Activated naive CD4-positive, alpha-beta T cell treated with anti-CD3 and anti-CD28 coated beads, Interleukin-2, amount 50 U/mL, for 16 hours (primary cell): ENCODE measurements around the gene HEXD.
A peak's percentile ranks its signal among the peaks of the same experiment; 100 is the strongest.

Experiments
- DNase-seq: peaks from one replicate; pipeline ENCODE4 v3.0.0-alpha.2; 2020

HEXD gene

DNA sequence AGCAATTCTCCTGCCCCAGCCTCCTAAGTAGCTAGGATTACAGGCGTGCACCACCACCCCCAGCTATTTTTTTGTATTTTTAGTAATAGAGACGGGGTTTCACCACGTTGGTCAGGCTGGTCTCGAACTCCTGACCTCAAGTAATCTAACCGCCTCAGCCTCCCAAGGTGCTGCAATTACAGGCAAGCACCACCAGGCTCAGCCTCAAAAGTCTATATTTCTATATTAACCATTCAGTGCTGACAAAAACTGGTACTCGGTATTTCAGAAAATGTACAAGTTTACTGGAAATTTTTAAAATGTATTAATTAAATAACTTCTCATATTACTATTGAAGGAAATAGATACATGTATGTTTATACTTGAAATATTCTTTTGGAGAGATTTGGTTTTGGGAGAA is 1.4 kb upstream of the HEXD start:
- no peak for DNase-seq

DNA sequence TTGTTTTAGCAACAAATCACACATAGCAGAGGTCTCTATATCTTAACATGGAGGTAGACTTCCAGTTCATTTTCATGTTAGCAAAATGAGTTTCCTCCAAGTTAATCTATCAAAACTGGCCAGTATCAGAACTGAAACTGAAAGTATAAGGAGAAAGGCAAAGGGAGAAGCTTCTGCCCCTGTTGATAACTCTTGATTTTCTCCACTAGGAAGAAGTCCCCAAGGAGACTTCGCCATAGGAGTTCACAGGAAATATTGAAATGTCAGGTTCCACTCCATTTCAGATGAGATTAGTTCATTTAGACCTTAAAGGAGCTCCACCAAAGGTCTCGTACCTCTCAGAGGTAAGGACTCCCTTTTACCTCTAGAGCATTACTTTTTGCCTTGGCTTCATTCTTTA is 1.4 kb downstream of the HEXD start:
- no peak for DNase-seq

DNA sequence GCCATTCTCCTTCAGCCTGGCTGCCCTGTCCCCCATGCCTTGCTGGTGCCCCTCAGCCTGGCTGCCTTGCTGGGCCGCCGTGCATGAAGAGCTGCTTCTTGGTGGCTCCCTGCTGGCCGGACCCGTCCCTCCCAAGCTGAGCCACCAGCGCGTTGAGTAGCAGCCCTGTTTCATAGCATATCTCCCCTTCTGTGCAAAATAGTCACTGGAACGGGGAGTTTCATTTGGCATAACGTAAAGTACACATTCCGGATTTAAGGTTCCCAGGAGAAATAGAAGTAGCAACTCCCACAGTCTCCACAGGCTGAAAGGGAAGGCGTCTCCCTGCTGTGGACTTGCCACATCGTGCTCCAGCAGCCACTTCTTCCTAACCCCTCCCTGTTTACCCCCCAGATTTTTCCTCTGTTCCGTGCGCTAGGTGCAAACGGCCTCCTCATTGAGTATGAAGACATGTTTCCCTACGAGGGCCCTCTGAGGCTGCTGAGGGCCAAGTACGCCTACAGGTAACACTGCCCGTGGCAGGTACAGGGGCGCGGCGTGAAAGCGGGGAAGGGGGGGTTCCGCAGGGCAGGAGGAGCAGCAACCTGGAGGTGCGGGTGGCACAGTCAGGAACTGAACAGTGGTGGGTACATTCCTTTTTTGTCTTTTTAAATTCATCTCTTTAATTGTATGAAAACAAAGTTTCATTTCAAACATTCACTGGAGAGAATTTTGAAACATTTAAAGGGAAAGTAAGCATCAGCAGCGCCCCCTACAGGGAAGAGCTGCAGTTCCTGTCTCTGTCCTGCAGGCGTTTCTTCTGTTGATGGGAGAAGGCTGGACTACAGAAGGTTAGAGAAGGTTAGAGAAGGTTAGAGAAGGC is 6.1 kb downstream of the HEXD start:
- peak; percentile 61 for DNase-seq

DNA sequence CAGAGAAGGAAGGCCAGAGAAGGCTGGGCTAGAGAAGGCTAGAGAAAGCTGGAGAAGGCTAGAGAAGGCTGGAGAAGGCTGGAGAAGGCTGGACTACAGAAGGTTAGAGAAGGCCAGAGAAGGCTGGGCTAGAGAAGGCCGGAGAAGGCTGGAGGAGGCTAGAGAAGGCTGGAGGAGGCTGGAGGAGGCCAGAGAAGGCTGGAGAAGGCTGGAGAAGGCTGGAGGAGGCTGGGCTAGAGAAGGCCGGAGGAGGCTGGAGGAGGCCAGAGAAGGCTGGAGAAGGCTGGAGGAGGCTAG is 6.7 kb downstream of the HEXD start:
- DNase-seq, result no peak

DNA sequence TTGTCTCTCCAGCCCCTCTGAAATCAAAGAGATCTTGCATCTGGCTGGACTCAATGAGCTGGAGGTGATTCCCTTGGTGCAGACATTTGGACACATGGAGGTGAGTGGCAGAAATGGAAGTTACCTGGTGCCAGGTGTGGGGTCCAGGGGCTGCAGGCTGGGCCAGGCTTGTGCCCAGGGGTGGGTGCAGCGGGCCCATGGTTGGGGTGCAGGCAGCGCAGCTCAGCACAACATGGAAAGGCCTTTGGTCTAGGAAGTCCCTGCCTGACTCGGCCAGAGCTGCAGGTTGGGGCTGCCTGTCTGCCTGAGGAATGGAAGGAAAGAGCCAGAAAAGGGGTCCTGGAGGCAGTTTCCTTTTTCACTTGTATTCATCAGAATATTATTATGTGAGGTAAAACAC is 10.4 kb downstream of the HEXD start:
- no peak for DNase-seq

DNA sequence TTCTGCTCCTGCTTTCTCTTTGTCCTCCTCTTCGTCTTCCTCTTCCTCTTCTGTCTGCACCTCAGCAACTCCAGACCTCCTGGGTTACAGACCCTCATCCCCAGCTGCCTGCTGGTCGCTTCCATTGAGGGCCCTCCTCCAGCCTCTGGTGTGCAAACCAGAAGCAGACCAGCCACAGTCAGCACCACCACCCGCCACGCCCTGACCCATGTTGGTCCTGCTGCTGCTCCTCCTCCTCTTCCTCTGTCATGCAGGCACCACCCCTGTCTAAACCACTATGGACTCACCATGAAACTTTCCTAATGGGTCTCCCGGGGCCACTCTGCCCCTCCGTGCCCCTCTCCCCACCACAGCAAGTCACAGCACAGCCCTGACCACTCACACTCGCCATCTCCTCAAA is 11.7 kb downstream of the HEXD start:
- DNase-seq, result no peak

DNA sequence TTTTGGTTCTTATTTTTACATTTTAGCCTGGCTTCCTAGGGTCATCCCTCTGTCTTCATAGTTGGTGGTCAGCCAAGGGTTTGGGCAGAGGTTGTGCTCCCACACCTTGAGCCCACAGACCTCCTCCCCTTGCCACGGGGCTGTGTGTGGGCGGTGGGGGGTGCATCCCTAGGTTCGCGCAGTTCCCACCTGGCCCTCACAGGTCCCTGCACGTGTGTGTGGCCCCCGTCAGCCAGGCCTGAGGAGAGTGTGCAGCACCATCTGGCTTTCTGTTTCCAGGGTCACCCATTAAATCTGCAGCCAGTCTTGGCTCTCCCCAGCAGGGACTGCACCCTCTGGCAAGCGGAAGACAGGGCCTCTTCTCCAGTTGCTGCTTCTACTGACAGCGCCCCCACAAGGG is 13.9 kb downstream of the HEXD start:
- no peak for DNase-seq

DNA sequence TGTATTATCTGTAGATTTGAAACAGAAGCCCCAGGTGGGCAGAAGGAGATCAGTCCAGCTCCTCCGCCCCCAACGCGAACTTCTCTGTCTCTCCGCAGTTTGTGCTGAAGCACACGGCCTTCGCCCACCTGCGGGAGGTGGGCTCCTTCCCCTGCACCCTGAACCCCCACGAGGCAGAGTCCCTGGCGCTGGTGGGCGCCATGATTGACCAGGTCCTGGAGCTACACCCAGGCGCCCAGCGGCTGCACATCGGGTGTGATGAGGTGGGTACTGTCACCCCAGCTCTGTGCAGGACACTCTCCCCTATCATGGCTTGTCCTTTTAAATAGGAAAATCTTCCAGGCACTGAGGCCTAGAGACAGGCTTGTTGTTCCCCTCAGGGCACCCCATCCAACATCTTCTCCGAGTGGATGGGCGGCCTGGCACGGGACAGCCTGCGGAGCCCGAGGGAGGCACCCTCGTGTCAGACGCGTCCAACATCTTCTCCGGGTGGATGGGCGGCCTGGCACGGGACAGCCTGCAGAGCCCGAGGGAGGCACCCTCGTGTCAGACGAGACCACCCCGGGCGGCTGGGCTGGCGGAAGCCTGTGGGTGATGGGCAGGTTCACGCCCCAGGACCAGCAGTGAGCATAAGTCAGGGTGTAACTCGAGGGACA is 15.5 kb downstream of the HEXD start:
- no peak for DNase-seq

DNA sequence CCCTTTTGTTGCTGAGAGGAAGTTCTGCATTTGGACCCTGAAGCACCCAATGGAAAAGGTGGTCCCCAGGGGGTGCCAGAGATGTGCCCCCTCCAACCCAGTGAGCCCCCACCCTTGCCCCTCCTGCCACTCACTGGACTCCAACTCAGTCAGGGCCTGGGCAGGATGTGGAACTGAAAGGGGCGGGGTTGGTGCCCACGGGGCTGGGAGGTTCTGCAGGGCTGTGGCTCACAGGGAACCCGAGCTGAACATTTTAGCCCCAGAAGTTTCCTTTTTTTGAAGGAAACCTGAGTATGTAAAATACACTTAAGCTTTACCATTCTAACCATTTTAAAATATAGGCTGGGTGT is 16.0 kb downstream of the HEXD start:
- no peak for DNase-seq

DNA sequence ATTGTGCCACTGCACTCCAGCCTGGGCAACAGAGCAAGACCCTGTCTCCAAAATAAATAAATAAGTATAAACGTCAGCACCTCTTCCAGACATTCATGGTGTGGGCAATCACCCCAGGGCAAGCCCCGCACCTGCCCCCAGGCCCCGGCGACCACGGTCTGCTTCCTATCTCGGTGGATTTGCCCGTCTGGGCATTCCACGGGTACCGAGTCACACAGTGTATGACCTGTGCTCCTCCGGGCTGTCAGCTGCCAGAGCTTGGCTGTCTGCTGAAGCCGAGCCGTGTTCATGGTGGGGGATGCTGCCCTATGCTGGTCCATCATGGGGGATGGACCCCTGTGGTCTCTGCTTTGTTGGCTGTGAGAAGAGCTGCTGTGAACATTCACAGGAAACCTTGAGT is 17.0 kb downstream of the HEXD start:
- no peak for DNase-seq

DNA sequence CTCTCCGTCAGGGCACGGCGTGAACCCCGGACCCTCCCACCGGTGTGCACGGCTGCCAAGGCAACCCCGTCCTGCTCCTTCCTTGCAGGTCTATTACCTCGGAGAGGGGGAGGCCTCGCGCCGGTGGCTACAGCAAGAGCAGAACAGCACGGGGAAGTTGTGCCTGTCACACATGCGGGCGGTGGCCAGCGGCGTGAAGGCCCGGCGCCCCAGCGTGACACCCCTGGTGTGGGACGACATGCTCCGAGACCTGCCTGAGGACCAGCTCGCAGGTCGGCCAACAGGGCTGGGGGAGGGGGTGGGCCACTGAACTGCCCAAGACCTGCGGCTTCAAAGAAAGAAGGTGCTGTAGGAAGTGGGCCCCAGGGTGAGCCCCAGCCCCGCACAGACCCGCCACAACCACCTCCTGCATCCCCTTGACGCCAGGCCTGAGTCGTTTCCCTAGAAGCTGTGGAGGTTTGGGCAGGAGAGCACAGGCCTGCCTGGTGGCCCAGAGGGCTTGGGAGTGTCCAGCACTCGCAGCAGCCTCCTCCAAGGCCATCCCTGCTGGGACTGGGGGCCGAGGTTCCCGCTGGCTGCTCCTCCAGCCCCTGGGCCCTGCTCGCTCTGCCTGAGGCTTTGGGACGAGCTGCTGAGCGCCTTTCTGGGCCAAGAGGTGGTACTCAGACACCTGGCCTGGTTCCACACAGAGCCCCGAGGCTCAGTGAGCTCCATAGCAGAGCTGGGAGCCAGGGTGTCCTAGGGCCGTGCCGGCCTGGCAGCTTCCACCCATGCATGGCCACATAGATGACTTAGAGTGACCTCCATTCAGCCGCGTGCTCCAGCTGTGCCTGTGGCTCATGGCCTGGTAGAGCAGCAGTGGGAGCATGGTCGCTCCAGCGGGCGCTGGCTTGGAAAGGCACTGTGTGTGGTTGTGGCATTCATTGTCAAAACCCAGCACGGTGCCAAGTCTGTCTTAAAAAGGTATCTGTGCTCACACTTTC is 17.7 kb downstream of the HEXD start:
- no peak for DNase-seq

DNA sequence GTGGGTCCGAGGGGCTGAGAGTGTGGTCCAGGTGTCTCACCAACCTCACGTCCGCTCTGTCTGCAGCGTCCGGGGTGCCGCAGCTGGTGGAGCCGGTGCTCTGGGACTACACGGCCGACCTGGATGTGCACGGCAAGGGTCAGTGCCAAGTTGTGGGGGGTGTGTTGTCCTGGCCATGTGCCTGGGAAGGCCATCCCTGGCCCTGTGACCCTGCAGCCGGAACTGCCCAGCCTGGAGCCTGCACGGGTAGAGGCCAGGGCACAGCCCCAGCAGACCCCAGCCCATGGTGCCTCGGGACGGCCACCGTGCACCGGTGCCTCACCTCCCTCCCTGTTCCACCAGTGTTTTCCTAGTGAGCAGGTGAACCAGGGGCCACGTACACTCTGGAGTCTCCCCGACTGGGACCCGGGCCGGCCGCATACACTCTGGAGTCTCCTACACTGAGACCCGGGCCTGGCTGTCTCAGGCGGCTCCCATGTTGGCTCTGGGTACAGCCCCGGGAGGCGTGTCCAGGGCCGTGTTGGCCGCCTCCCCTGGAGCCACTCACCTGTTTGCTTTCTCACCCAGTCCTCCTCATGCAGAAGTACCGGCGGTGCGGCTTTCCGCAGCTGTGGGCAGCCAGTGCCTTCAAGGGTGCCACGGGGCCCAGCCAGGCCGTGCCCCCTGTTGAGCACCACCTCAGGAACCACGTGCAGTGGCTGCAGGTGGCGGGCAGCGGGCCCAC is 18.6 kb downstream of the HEXD start:
- DNase-seq, result no peak

DNA sequence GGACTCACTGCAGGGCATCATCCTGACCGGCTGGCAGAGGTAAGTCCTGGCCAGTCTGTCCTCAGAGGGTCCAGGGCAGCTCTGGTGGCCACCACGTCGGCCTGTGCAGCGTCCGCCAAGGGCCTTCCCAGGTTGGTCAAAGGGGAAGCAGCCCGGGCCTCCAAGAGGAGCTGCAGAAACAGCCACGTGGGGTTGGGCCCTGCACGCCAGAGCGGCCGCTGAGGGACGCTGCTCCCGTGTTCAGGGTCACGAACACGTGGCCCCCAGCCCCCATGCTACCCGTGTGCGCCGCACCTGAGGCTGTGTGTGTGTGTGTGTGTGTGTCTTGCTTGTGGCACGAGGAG is 19.1 kb downstream of the HEXD start:
- DNase-seq, result no peak

DNA sequence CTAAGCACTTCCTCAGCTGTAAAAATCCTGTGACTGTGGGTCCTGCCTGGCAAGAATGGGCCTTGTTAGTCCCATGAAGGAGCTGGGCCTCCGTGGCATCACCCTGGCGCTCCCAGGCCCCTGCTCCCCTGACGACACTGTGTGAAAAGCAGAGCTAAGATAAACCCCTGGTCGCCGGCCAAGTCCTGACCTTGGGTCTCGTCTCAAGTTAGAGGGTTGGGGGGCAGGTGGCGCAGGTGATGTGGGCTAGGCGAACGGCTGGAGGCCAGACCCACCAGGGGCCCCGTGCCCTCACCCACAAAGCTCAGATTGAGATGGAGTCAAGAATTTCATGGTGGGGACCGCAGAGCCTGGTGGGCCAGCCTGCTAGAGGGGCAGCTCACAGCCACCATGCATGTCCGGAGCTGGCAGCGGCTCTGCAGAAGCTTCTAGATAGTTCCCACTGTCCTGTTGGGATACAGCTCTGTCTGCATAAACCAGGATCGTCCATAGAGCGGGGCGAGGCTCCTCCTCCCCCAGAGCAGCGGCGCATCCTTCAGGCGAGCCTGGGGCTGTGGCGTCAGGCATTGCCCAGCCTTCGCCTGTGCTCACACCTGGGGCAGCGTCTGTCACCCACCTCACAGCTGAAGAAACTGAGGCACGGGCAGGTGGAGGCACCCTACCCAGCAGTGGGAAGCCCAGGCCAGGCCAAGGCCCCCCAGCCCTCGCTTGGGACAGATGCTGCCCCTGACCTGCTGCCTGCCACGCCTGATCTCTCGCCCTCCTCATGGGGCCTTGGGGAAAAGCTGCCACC is 20.4 kb downstream of the HEXD start:
- DNase-seq, result no peak

DNA sequence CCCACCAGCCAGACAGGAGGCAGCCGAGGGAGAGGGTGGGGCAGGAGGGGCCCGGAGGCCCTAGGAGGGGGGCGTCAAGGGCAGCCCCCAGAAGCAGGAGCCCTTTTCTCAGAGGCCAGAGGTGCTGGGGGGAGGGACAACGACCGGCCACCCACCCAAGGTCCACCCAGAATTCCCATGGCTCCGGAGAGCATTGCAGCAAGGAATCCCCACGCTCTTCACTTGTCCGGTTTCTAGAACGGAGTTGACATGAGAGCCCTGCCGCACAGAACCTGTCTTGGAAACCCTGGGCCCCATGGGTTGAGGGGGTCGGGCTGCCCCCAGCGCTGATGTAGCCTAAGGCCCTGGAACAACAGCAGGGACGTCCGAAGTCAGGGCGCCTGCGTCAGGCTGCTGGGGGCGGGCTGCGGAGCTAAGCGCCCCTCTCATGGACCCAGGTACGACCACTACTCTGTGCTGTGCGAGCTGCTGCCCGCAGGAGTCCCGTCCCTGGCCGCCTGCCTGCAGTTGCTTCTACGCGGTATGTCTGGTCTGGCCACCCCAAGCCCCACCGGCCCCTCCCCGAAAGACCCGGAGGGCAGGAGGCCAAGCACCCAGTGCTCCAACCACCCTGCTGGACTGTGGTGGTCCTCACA is 21.2 kb downstream of the HEXD start:
- no peak for DNase-seq

DNA sequence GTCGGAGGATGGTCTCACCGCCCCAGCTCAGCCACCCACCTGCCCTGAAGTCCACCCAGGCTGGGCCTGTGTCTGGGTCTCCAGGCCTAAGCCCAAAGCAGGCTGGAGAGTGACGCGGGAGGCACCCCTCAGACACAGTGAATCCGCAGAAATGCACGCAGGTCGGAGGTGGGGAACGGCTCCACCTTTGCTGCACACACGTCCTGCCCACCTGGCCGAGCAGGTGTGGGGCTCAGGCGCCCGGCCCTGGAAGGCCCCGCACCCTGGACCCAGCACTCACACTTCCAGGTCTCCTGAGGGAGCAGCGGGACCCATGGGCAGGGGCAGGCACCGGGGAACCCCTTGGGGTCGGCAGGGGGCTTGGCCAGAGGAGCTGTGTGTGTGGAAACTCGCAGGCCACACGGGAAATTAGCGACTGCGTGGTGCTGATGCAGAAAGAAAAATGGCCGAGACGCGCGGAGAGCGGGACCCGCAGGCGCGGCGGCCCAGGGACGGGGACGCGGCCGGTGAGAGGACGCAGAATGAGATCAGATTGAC is 21.8 kb downstream of the HEXD start:
- DNase-seq, result no peak

DNA sequence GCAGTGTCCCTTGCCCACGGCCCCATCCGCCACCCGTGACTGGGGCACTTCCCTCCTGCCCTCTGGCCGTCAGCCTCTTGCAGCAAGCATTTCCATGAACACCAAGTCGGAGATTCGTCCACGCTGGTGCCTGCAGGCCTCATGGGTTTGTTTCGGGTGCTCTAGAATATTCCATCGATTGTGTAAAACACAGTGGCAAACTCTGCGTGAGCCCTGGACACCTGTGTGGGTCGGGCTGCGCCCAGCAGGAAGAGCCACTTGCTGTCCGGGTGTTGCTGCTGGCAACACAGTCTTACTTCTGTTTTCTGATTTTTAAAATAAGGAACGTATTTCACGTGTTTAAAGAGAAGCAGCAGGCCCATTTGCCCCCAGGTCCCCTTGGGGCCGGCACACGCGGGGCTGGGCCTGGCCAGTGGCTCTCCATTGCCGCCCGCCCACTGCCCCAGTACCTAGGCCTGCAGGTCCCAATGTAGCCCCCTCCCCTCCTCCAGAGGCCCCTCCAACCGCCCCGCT is 22.4 kb downstream of the HEXD start:
- no peak for DNase-seq

DNA sequence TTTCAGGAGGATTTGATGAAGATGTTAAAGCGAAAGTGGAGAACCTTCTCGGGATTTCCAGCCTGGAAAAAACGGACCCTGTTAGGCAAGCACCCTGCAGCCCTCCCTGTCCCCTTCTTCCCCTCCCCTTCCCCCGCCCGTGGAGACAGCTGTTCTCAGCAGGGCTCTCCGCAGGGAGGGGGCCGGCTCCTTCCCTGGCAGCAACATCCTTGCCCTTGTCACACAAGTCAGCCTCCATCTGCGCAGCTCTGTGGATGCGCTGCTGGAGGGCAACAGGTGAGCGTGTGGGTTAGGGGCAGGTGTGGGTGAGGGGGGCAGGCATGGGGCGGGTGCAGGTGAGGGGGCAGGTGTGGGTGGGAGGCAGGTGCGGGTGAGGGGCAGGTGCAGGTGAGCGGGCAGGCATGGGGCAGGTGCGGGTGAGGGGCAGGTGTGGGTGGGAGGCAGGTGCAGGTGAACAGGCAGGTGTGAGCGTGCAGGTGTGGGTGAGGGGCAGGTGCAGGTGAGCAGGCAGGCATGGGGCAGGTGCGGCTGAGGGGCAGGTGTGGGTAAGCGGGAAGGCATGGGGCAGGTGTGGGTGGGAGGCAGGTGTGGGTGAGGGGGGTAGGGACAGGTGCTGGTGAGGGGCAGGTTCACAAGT is 23.0 kb downstream of the HEXD start:
- no peak for DNase-seq

DNA sequence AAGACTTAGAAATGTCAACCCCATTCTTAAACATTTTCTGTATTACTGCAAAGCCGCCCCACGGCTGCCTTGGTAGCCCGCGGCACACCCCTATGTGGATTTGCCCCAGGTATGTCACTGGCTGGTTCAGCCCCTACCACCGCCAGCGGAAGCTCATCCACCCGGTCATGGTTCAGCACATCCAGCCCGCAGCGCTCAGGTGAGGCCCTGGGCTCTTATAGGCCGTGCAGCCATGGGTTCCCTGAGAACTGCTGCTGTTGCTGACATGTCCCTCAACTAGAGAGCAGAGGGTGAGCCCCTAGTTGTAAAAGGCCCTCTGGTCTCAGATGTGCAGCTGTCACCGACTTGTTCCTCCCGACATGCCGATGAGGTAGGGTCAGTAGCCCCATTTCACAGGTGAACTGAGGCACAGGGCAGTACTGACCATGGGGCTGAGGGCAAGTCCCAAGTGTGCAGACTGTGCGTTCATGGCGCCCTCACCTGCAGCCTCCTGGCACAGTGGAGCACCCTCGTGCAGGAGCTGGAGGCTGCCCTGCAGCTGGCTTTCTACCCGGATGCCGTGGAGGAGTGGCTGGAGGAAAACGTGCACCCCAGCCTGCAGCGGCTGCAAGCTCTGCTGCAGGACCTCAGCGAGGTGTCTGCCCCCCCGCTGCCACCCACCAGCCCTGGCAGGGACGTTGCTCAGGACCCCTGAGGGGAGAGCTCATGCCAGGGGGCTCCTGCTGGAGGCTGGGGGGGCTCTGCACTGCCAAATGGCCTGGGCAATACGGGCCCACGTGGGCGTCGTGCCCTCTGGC is 23.7 kb downstream of the HEXD start:
- no peak for DNase-seq
